K562 (cell line): ENCODE results near the gene FAR2. TPM values are rescaled to one million over a fixed set of nuclear protein-coding genes. Genes with fewer than 3 reads are reported as not detected.

Experiments
- ATAC-seq: fragments of 200-7000 bp; cut with Tn5 transposase; 3 replicates; pipeline ENCODE4 v1.9.1; 2020; ENCODE audit warnings: moderate library complexity
- BruUV-seq: library from RNA; stranded (reverse); fragments of 400-500 nt; replicated peaks from 2 replicates; lab custom pipeline; 2021; lab: Mats Ljungman, UMichigan
- CTCF ChIA-PET: fragments of 300-600 bp; formaldehyde crosslinking; extraction: SDS; loops from one replicate; lab custom pipeline; 2021; ENCODE audit warnings: low intra/inter-chr PET ratio; lab: Yijun Ruan, JAX
- POLR2A ChIA-PET: fragments of 300-600, 350-650 bp; sonication (Branson Sonifier 250); formaldehyde crosslinking; extraction: SDS; loops from one replicate; lab custom pipeline; 2021; ENCODE audit warnings: antibody characterized with exemption, inconsistent platforms; lab: Yijun Ruan, JAX
- DNase-seq, 4 experiments: peaks; one replicate each; pipeline versions ENCODE4 v3.0.0 to v3.0.0-alpha.2; 2011 to 2018; ENCODE audit warnings: low spot score in 3 of 4, mixed read lengths in 3 of 4; ENCODE audit errors: extremely low read depth in 1 of 4
- FAIRE-seq: peaks from 2 replicates; lab custom pipeline; 2011; peaks lifted over from hg19 to GRCh38; lab: Jason Lieb, UNC
- H2AFZ ChIP-seq: 2 replicates; pipeline ENCODE4 v1.6.0; 2011; ENCODE audit warnings: low read depth, low read length, control low read depth, inconsistent platforms
- H3K27ac ChIP-seq: fragments of 200-600 bp; 3 replicates; pipeline ENCODE4 v1.8.0; 2011; ENCODE audit warnings: low read depth, mild to moderate bottlenecking, control low read depth, inconsistent platforms, low read length, moderate library complexity, mixed read lengths; ENCODE audit errors: extremely low read depth
- H3K27me3 ChIP-seq, 2 experiments: fragments of 300-600 bp in 1 of 2; 2 replicates in 1 of 2; 3 replicates in 1 of 2; pipeline versions ENCODE4 v1.6.0 to v1.8.0; 2011; ENCODE audit warnings: inconsistent platforms in 2 of 2, low read length in 2 of 2, mild to moderate bottlenecking in 1 of 2, mixed read lengths in 1 of 2, moderate library complexity in 1 of 2; ENCODE audit not compliant: control insufficient read depth in 2 of 2, insufficient read depth in 2 of 2
- H3K36me3 ChIP-seq: fragments of 300-600 bp; 3 replicates; pipeline ENCODE4 v1.8.0; 2011; ENCODE audit warnings: mild to moderate bottlenecking, low read length, inconsistent platforms; ENCODE audit not compliant: control insufficient read depth, insufficient read depth
- H3K4me1 ChIP-seq, 2 experiments: fragments of 200-600 bp in 1 of 2; replicated peaks in 1 of 2; 2 replicates in 1 of 2; 3 replicates in 1 of 2; pipeline versions ENCODE4 v1.5.1 to v1.8.0; 2011; ENCODE audit warnings: inconsistent platforms in 2 of 2, low read length in 2 of 2, mild to moderate bottlenecking in 1 of 2, mixed read lengths in 1 of 2, moderate library complexity in 1 of 2; ENCODE audit not compliant: control insufficient read depth in 2 of 2, insufficient read depth in 2 of 2
- H3K4me2 ChIP-seq: 2 replicates; pipeline ENCODE4 v1.6.1; 2011; ENCODE audit warnings: low read length, control low read depth, inconsistent platforms, mixed read lengths; ENCODE audit not compliant: insufficient read depth
- H3K4me3 ChIP-seq: fragments of 200-600 bp; sonication (generic), shearing (Covaris generic); 2 replicates; pipeline ENCODE4 v1.5.1; 2016; ENCODE audit warnings: control low read depth, inconsistent platforms
- H3K79me2 ChIP-seq: fragments of 200-600 bp; 3 replicates; pipeline ENCODE4 v1.8.0; 2011; ENCODE audit warnings: low read length, inconsistent platforms; ENCODE audit not compliant: control insufficient read depth, insufficient read depth
- H3K9ac ChIP-seq, 2 experiments: 2 replicates each; pipeline versions ENCODE4 v1.6.0 to v1.6.1; 2011; ENCODE audit warnings: low read depth in 2 of 2, low read length in 2 of 2, control low read depth in 1 of 2, inconsistent platforms in 1 of 2, mild to moderate bottlenecking in 1 of 2, mixed read lengths in 1 of 2; ENCODE audit not compliant: insufficient read depth in 1 of 2
- H3K9me1 ChIP-seq: one replicate; pipeline ENCODE4 v1.6.0; 2011; ENCODE audit warnings: inconsistent platforms, mild to moderate bottlenecking, low read length, moderate library complexity; ENCODE audit not compliant: control insufficient read depth, insufficient read depth
- H3K9me3 ChIP-seq: replicated peaks from 2 replicates; pipeline ENCODE4 v1.5.1; 2011; ENCODE audit warnings: low read depth, low read length, inconsistent platforms; ENCODE audit not compliant: control insufficient read depth, insufficient read depth
- H4K20me1 ChIP-seq: replicated peaks from 2 replicates; pipeline ENCODE4 v1.6.1; 2011; ENCODE audit warnings: low read length, inconsistent platforms, mixed read lengths; ENCODE audit not compliant: control insufficient read depth, insufficient read depth
- EP400 ChIP-seq: fragments of 450-650 bp; IDR thresholded peaks from 2 replicates; pipeline ENCODE4 v1.6.1; 2017; ENCODE audit warnings: antibody characterized with exemption, mild to moderate bottlenecking, moderate library complexity
- ETV5 ChIP-seq: sonication (generic); formaldehyde crosslinking; IDR thresholded peaks from 2 replicates; pipeline ENCODE4 v1.4.0; 2020; ENCODE audit warnings: low read depth, mild to moderate bottlenecking, missing genetic modification reagents
- HDAC8 ChIP-seq: fragments of 450-650 bp; IDR thresholded peaks from 2 replicates; pipeline ENCODE4 v1.6.1; 2016; ENCODE audit warnings: mild to moderate bottlenecking, missing genetic modification characterization, moderate library complexity, missing compliant biosample characterization
- KDM2B ChIP-seq: fragments of 250-450 bp; sonication (Bioruptor Pico); IDR thresholded peaks from 2 replicates; pipeline ENCODE4 v1.8.0; 2021; ENCODE audit warnings: mild to moderate bottlenecking, moderate library complexity
- NONO ChIP-seq, 2 experiments: fragments of 200-400 bp in 1 of 2; fragments of 450-650 bp in 1 of 2; formaldehyde crosslinking in 1 of 2; IDR thresholded peaks; 2 replicates each; pipeline ENCODE4 v1.6.1; 2017; ENCODE audit warnings: low read depth in 2 of 2, mild to moderate bottlenecking in 2 of 2, moderate library complexity in 2 of 2, low read length in 1 of 2
- NR1H2 ChIP-seq: sonication (generic); formaldehyde crosslinking; IDR thresholded peaks from 2 replicates; pipeline ENCODE4 v1.4.0; 2020; ENCODE audit warnings: mild to moderate bottlenecking, missing genetic modification reagents
- POLR3A ChIP-seq: IDR thresholded peaks from 2 replicates; pipeline ENCODE4 v1.6.1; 2011; ENCODE audit warnings: borderline replicate concordance, mild to moderate bottlenecking, moderate library complexity; ENCODE audit not compliant: insufficient read length, insufficient read depth; ENCODE audit errors: extremely low read depth
- PTRF ChIP-seq: fragments of 450-650 bp; IDR thresholded peaks from 2 replicates; pipeline ENCODE4 v1.6.1; 2016; ENCODE audit warnings: mild to moderate bottlenecking, missing genetic modification characterization, missing compliant biosample characterization
- TEAD1 ChIP-seq, 2 experiments: fragments of 450-650 bp in 1 of 2; sonication (generic) in 1 of 2; formaldehyde crosslinking; IDR thresholded peaks; 2 replicates each; pipeline versions ENCODE4 v1.4.0 to v1.8.0; 2020 to 2022; ENCODE audit warnings: mild to moderate bottlenecking in 2 of 2, missing genetic modification reagents in 1 of 2
- TFAP4 ChIP-seq: sonication (generic); formaldehyde crosslinking; IDR thresholded peaks from 2 replicates; pipeline ENCODE4 v1.8.0; 2022; ENCODE audit warnings: missing genetic modification reagents, mild to moderate bottlenecking, moderate library complexity, borderline replicate concordance
- ZBTB8A ChIP-seq: fragments of 450-650 bp; IDR thresholded peaks from 2 replicates; pipeline ENCODE4 v1.6.1; 2018; ENCODE audit warnings: mild to moderate bottlenecking, moderate library complexity; ENCODE audit not compliant: partially characterized antibody
- ZC3H4 ChIP-seq: sonication (generic); formaldehyde crosslinking; IDR thresholded peaks from 2 replicates; pipeline ENCODE4 v1.9.0; 2021; ENCODE audit warnings: missing genetic modification reagents, borderline replicate concordance
- ZFPM2 ChIP-seq: fragments of 250-450 bp; sonication (Bioruptor Pico); IDR thresholded peaks from 2 replicates; pipeline ENCODE4 v1.5.1; 2022; ENCODE audit warnings: mild to moderate bottlenecking
- ZNF184 ChIP-seq: sonication (generic); formaldehyde crosslinking; IDR thresholded peaks from 2 replicates; pipeline ENCODE4 v1.5.0; 2020; ENCODE audit warnings: missing genetic modification reagents
- ZNF76 ChIP-seq: fragments of 250-450 bp; sonication (Bioruptor Pico); IDR thresholded peaks from 2 replicates; pipeline ENCODE4 v1.4.0; 2020; ENCODE audit warnings: mild to moderate bottlenecking, moderate library complexity, borderline replicate concordance
- WGBS: fragments of 100-300 bp; shearing (Covaris generic); methylation state at CpG from one replicate; pipeline ENCODE4 v1.1.6; 2016; ENCODE audit warnings: low coverage, mixed read lengths; ENCODE audit not compliant: insufficient coverage; ENCODE audit errors: missing lambda C conversion rate; 5-methylcytosine and 5-hydroxymethylcytosine counted together
- in situ Hi-C: fragments of 300-500 bp; cut with MboI; formaldehyde crosslinking; loops from 4 replicates; pipeline ENCODE4 v1.15.0; 2018; ENCODE audit warnings: inconsistent platforms, mixed read lengths
- intact Hi-C: fragments of 100-400 bp; cut with micrococcal nuclease; formaldehyde crosslinking; loops from 2 replicates; pipeline ENCODE4 v1.14.2; 2022
- polyA plus RNA-seq, 8 experiments: library from polyadenylated mRNA; depleted of rRNA in 4 of 8; stranded (reverse) in 5 of 8; unstranded in 3 of 8; fragments of >200 nt; fragmentation: Nextera tagmentation in 2 of 8; fragmentation: Illumina TruSeq in 1 of 8; extraction: Ambion mirVana in 2 of 8; extraction: Trizol in 1 of 8; gene quantifications; 2 replicates each; pipeline versions ENCODE4 v1.2.1 to v1.2.3, GENCODE V29; 2011 to 2014; ENCODE audit warnings: inconsistent platforms in 1 of 8, missing spikeins in 1 of 8
- total RNA-seq, 7 experiments: library from RNA; depleted of rRNA in 6 of 7; stranded (reverse); fragments of >200 nt in 6 of 7; fragmentation: Illumina TruSeq in 2 of 7; extraction: Trizol in 2 of 7; gene quantifications; 2 replicates each; pipeline versions ENCODE4 v1.2.1 to v1.2.3, GENCODE V29; 2011 to 2021; ENCODE audit warnings: low replicate concordance in 1 of 7
- TF ChIP-seq, protein P1 (sequence below): fragments of 200-400 bp; formaldehyde crosslinking; IDR thresholded peaks from 2 replicates; pipeline ENCODE4 v1.6.1; 2017; ENCODE audit warnings: mild to moderate bottlenecking, low read depth, low read length, moderate library complexity
- TF ChIP-seq, protein P2 (sequence below): fragments of 250-450 bp; sonication (Bioruptor Pico); IDR thresholded peaks from 2 replicates; pipeline ENCODE4 v1.8.0; 2021; ENCODE audit warnings: moderate library complexity, mild to moderate bottlenecking, inconsistent platforms
- TF ChIP-seq, protein P3 (sequence below): fragments of 450-650 bp; formaldehyde crosslinking; IDR thresholded peaks from 2 replicates; pipeline ENCODE4 v1.4.0; 2022; ENCODE audit warnings: missing genetic modification characterization

Gene FAR2
- total and polyA plus RNA-seq, 9 of the 15 experiments (the other 6 are each of a cell fraction or from before 2014, with no cell fraction given) = 5.0 to 13.4 (median 8.5) TPM

GRCh38 chr12:29270446-29270845 lies 121.4 kb downstream of the FAR2 start:
- H3K9me1 ChIP-seq = no peaks in the 10 kb centered on the region
- H3K27ac ChIP-seq = no peak overlapping the region
- POLR2A ChIA-PET = no interaction called here
- DNase-seq (no peak), ATAC-seq (no peak), FAIRE-seq (no peak)
- 18% methylated on average over 5 of the region's 5 CpGs for WGBS
- H3K79me2 ChIP-seq = no peaks in the 10 kb centered on the region
- CTCF ChIA-PET = no interaction called here
- no peaks in the 10 kb centered on the region for H3K36me3 ChIP-seq
- H2AFZ ChIP-seq = no peak overlapping the region
- H3K4me3 ChIP-seq = no peak overlapping the region
- H4K20me1 ChIP-seq = no peaks in the 10 kb centered on the region
- no peak overlapping the region for H3K4me2 ChIP-seq
- no TSS peak for BruUV-seq
- in situ Hi-C loops (no loop called here), intact Hi-C loops (no loop called here)
- H3K27me3 ChIP-seq = no peaks in the 10 kb centered on the region
- no peak overlapping the region for H3K9ac ChIP-seq
- H3K4me1 ChIP-seq = no peaks in the 10 kb centered on the region
- no peaks in the 10 kb centered on the region for H3K9me3 ChIP-seq
- TF ChIP-seq ZC3H4 = no peak
- TF ChIP-seq, protein P1, sequence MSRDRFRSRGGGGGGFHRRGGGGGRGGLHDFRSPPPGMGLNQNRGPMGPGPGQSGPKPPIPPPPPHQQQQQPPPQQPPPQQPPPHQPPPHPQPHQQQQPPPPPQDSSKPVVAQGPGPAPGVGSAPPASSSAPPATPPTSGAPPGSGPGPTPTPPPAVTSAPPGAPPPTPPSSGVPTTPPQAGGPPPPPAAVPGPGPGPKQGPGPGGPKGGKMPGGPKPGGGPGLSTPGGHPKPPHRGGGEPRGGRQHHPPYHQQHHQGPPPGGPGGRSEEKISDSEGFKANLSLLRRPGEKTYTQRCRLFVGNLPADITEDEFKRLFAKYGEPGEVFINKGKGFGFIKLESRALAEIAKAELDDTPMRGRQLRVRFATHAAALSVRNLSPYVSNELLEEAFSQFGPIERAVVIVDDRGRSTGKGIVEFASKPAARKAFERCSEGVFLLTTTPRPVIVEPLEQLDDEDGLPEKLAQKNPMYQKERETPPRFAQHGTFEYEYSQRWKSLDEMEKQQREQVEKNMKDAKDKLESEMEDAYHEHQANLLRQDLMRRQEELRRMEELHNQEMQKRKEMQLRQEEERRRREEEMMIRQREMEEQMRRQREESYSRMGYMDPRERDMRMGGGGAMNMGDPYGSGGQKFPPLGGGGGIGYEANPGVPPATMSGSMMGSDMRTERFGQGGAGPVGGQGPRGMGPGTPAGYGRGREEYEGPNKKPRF = no peak
- no peak for TF ChIP-seq HDAC8 (tag)
- TF ChIP-seq, protein P2, sequence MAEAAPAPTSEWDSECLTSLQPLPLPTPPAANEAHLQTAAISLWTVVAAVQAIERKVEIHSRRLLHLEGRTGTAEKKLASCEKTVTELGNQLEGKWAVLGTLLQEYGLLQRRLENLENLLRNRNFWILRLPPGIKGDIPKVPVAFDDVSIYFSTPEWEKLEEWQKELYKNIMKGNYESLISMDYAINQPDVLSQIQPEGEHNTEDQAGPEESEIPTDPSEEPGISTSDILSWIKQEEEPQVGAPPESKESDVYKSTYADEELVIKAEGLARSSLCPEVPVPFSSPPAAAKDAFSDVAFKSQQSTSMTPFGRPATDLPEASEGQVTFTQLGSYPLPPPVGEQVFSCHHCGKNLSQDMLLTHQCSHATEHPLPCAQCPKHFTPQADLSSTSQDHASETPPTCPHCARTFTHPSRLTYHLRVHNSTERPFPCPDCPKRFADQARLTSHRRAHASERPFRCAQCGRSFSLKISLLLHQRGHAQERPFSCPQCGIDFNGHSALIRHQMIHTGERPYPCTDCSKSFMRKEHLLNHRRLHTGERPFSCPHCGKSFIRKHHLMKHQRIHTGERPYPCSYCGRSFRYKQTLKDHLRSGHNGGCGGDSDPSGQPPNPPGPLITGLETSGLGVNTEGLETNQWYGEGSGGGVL (CRISPR knock-in tag) = no peak
- no peak for TF ChIP-seq ZFPM2 (CRISPR knock-in tag)
- TF ChIP-seq ZNF76 (CRISPR knock-in tag) = no peak
- TF ChIP-seq KDM2B (CRISPR knock-in tag) = no peak
- no peak for TF ChIP-seq POLR3A
- TF ChIP-seq EP400 = no peak
- TF ChIP-seq NONO (IDR thresholded peaks at IDR 0.05; ENCODE audit: low read depth in 2 of 2, low read length in 1 of 2) = no peak
- TF ChIP-seq TFAP4 (CRISPR knock-in tag) = no peak
- no peak for TF ChIP-seq ZNF184
- TF ChIP-seq ETV5 = no peak
- TF ChIP-seq ZBTB8A = no peak
- TF ChIP-seq PTRF (tag) = no peak
- TF ChIP-seq NR1H2 (CRISPR knock-in tag) = no peak
- TF ChIP-seq TEAD1 (CRISPR knock-in tag; IDR thresholded peaks at IDR 0.05) = no peak
- TF ChIP-seq, protein P3, sequence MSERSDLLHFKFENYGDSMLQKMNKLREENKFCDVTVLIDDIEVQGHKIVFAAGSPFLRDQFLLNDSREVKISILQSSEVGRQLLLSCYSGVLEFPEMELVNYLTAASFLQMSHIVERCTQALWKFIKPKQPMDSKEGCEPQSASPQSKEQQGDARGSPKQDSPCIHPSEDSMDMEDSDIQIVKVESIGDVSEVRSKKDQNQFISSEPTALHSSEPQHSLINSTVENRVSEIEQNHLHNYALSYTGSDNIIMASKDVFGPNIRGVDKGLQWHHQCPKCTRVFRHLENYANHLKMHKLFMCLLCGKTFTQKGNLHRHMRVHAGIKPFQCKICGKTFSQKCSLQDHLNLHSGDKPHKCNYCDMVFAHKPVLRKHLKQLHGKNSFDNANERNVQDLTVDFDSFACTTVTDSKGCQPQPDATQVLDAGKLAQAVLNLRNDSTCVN (CRISPR knock-in tag) = no peak
